Natural killer cell (primary cell): Measurements from ENCODE around the gene EXOSC1. TPM values are rescaled to one million over a fixed set of nuclear protein-coding genes. Genes with fewer than 3 reads are reported as not detected.
"Not testable (repeated sequence)": the region's sequence is repeated elsewhere in the genome, so short reads cannot be mapped to it uniquely, and the experiment has no call there.

ENCODE experiments used
- ATAC-seq, 3 donors: fragments of 150-1000 bp in 2 of 3; fragments of 200-7000 bp in 1 of 3; cut with Tn5 transposase; 1 replicate in 1 of 3; 2 replicates in 2 of 3; pipeline ENCODE4 v1.10.0; 2021; ENCODE audit warnings: mild to moderate bottlenecking in 2 of 3, moderate library complexity in 2 of 3
- DNase-seq, 2 donors: peaks; one replicate each; pipeline versions ENCODE4 v3.0.0 to v3.0.0-alpha.2; 2013 to 2021; ENCODE audit warnings: mixed read lengths in 1 of 2
- H3K27ac ChIP-seq: one replicate; pipeline ENCODE4 v1.5.1; 2013; ENCODE audit warnings: mild to moderate bottlenecking, low read length
- H3K27me3 ChIP-seq: one replicate; pipeline ENCODE4 v1.6.1; 2013; ENCODE audit warnings: low read length; ENCODE audit not compliant: control insufficient read depth, insufficient read depth
- H3K36me3 ChIP-seq: one replicate; pipeline ENCODE4 v1.6.1; 2013; ENCODE audit warnings: low read length; ENCODE audit not compliant: control insufficient read depth, insufficient read depth
- H3K4me1 ChIP-seq: one replicate; pipeline ENCODE4 v1.6.1; 2013; ENCODE audit warnings: low read length; ENCODE audit not compliant: control insufficient read depth, insufficient read depth
- H3K4me3 ChIP-seq: one replicate; pipeline ENCODE4 v1.5.1; 2013; ENCODE audit warnings: low read length
- H3K9me3 ChIP-seq: one replicate; pipeline ENCODE4 v1.6.1; 2013; ENCODE audit warnings: low read length; ENCODE audit not compliant: control insufficient read depth, insufficient read depth
- H3K27ac Mint-ChIP-seq, 2 donors: one replicate each; pipeline ENCODE4 v1.8.0; 2022; ENCODE audit warnings: mild to moderate bottlenecking in 2 of 2, mixed read lengths in 2 of 2, moderate library complexity in 1 of 2
- H3K27me3 Mint-ChIP-seq, 2 donors: one replicate each; pipeline ENCODE4 v1.8.0; 2022; ENCODE audit warnings: low read depth in 2 of 2, mixed read lengths in 2 of 2
- H3K36me3 Mint-ChIP-seq: one replicate; pipeline ENCODE4 v1.8.0; 2022; ENCODE audit warnings: mixed read lengths
- H3K4me1 Mint-ChIP-seq, 2 donors: one replicate each; pipeline ENCODE4 v1.8.0; 2022; ENCODE audit warnings: mixed read lengths in 2 of 2
- H3K4me3 Mint-ChIP-seq: one replicate; pipeline ENCODE4 v1.8.0; 2022; ENCODE audit warnings: mild to moderate bottlenecking, moderate library complexity, mixed read lengths
- H3K9me3 Mint-ChIP-seq, 2 donors: one replicate each; pipeline ENCODE4 v1.8.0; 2022; ENCODE audit warnings: mixed read lengths in 2 of 2
- WGBS: methylation state at CpG from one replicate; pipeline ENCODE4 v1.1.7; 2013; ENCODE audit warnings: missing lambda C conversion rate; ENCODE audit not compliant: insufficient coverage; 5-methylcytosine and 5-hydroxymethylcytosine counted together
- intact Hi-C: fragments of 100-400 bp; cut with micrococcal nuclease; formaldehyde crosslinking; loops from one replicate; pipeline ENCODE4 v1.14.2; 2022
- total RNA-seq, 4 donors: library from RNA; stranded (reverse); fragments of 120-200 nt in 1 of 4; gene quantifications; one replicate each; pipeline versions ENCODE4 v1.2.3 to v1.2.4, GENCODE V29; 2013 to 2022
- TF ChIP-seq, protein P1 (sequence below): fragments of 200-600 bp; IDR thresholded peaks from one replicate; pipeline ENCODE4 v1.8.0; 2022; ENCODE audit warnings: antibody characterized with exemption

The EXOSC1 gene
- total RNA-seq, 3 donors from 2014 or later (not counting 1 experiment from before 2014, with no cell fraction given), result 36.9 to 44.4 (median 37.6) TPM

- Histone ChIP-seq H3K36me3 (peaks cover 78% of the 10 kb centered on the region), H3K4me1 (no peaks in the 10 kb centered on the region), H3K4me3 (no peak overlapping the region), H3K9me3 (no peaks in the 10 kb centered on the region), H3K27ac (no peak overlapping the region), H3K27me3 (no peaks in the 10 kb centered on the region)
- Mint-ChIP-seq H3K36me3 (peaks cover 36% of the 10 kb centered on the region), H3K4me1 (peaks cover 0 to 2% of the 10 kb centered on the region in 2 donors), H3K27ac (no peak overlapping the region), H3K9me3 (no peaks in the 10 kb centered on the region), H3K27me3 (no peaks in the 10 kb centered on the region), H3K4me3 (no peak overlapping the region)
- intact Hi-C loops, result no loop called here
- no peak for ATAC-seq
- TF ChIP-seq, protein P1, sequence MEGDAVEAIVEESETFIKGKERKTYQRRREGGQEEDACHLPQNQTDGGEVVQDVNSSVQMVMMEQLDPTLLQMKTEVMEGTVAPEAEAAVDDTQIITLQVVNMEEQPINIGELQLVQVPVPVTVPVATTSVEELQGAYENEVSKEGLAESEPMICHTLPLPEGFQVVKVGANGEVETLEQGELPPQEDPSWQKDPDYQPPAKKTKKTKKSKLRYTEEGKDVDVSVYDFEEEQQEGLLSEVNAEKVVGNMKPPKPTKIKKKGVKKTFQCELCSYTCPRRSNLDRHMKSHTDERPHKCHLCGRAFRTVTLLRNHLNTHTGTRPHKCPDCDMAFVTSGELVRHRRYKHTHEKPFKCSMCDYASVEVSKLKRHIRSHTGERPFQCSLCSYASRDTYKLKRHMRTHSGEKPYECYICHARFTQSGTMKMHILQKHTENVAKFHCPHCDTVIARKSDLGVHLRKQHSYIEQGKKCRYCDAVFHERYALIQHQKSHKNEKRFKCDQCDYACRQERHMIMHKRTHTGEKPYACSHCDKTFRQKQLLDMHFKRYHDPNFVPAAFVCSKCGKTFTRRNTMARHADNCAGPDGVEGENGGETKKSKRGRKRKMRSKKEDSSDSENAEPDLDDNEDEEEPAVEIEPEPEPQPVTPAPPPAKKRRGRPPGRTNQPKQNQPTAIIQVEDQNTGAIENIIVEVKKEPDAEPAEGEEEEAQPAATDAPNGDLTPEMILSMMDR, result no peak
- 100% methylated on average over 1 of the region's 2 CpGs for WGBS
- no peak for DNase-seq
Observed at GRCh38 chr10:97475936-97476594, 30.3 kb upstream of the EXOSC1 start.

- Mint-ChIP-seq H3K4me3 (no peak overlapping the region), H3K27me3 (no peaks in the 10 kb centered on the region), H3K4me1 (no peaks in the 10 kb centered on the region), H3K9me3 (no peaks in the 10 kb centered on the region), H3K27ac (no peak overlapping the region), H3K36me3 (peaks cover 36% of the 10 kb centered on the region)
- H3K36me3 ChIP-seq, result peaks cover 77% of the 10 kb centered on the region
- no peaks in the 10 kb centered on the region for H3K9me3 ChIP-seq
- TF ChIP-seq, protein P1, result no peak
- no peaks in the 10 kb centered on the region for H3K4me1 ChIP-seq
- 100% methylated on average over 3 of the region's 4 CpGs for WGBS
- intact Hi-C loops, result no loop called here
- no peak for DNase-seq
- ATAC-seq, result no peak
- H3K27ac ChIP-seq, result no peak overlapping the region
- H3K27me3 ChIP-seq, result no peaks in the 10 kb centered on the region
- H3K4me3 ChIP-seq, result no peak overlapping the region
Observed at GRCh38 chr10:97474918-97475317, 29.1 kb upstream of the EXOSC1 start.

DNA sequence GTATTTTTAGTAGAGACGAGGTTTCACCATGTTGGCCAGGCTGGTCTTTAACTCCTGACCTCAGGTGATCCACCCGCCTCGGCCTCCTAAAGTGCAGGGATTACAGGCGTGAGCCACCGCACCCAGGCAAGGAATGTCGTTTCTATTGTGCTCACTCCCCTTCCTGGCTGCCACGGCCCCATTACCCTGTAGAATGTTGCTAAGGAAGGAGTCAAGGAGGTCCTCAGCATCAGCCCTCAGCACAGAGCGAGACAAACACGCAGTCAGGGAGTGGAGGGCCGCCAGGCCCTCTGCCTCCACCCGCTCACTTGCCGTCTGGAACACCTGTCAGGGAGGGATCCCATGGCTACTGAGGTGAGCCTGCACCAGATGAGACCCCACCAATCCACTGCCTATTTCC, 23.0 kb upstream of the EXOSC1 start:
- H3K9me3 ChIP-seq, H3K36me3 Mint-ChIP-seq, intact Hi-C loops, H3K27ac Mint-ChIP-seq, H3K4me1 Mint-ChIP-seq, H3K27me3 Mint-ChIP-seq, H3K4me3 Mint-ChIP-seq, H3K27me3 ChIP-seq, H3K4me3 ChIP-seq, DNase-seq, H3K9me3 Mint-ChIP-seq, ATAC-seq, H3K27ac ChIP-seq, H3K4me1 ChIP-seq: not testable (repeated sequence)
- WGBS, result 95% methylated on average over 12 of the region's 12 CpGs
- peaks cover 67% of the 10 kb centered on the region for H3K36me3 ChIP-seq

DNA sequence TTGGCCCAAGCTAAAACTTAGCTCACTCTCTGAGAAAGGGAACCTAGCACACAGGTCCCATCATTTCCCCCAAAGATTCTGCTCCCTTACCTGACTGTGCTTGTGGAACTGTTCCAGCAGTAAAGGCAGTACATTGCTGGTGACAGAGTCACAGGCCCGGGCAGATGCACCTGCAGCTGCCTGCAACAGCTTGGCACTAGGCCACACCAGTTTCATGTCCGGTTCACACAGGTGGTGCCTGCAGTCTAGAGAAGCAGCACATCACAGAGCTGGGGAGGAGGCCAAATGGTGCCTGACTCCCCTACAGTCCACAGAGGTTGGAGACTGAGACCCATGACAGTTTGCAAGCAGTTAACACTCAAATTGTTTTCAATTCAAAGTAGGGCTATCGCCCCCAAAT, 22.4 kb upstream of the EXOSC1 start:
- H3K4me1 Mint-ChIP-seq, result no peaks in the 10 kb centered on the region
- no peaks in the 10 kb centered on the region for H3K9me3 ChIP-seq
- H3K27ac ChIP-seq, result no peak overlapping the region
- peaks cover 68% of the 10 kb centered on the region for H3K36me3 ChIP-seq
- DNase-seq (no peak), ATAC-seq (no peak)
- H3K9me3 Mint-ChIP-seq, result no peaks in the 10 kb centered on the region
- peaks cover 2% of the 10 kb centered on the region for H3K36me3 Mint-ChIP-seq
- no peaks in the 10 kb centered on the region for H3K4me1 ChIP-seq
- H3K4me3 ChIP-seq, result no peak overlapping the region
- H3K27ac Mint-ChIP-seq, result no peak overlapping the region
- WGBS, result 80% methylated on average over 3 of the region's 3 CpGs
- intact Hi-C loops, result no loop called here
- H3K27me3 Mint-ChIP-seq, result no peaks in the 10 kb centered on the region
- TF ChIP-seq, protein P1, result no peak
- no peak overlapping the region for H3K4me3 Mint-ChIP-seq
- H3K27me3 ChIP-seq, result no peaks in the 10 kb centered on the region
